Activated CD8-positive, alpha-beta T cell treated with anti-CD3 and anti-CD28 coated beads, Interleukin-2, amount 10 ng/mL, durations not matched to agents 7 days and 5 days (primary cell): ENCODE results near the gene KIF5C. TPM values are rescaled to one million over a fixed set of nuclear protein-coding genes. Genes with fewer than 3 reads are reported as not detected.
"Not testable (repeated sequence)": the region's sequence is repeated elsewhere in the genome, so short reads cannot be mapped to it uniquely, and the experiment has no call there.

Experiments used
- ATAC-seq: fragments of 150-1000 bp; cut with Tn5 transposase; one replicate; pipeline ENCODE4 v1.10.0; 2021; ENCODE audit warnings: moderate library complexity
- CTCF ChIA-PET: fragments of 350-600 bp; sonication (Branson Sonifier 250); formaldehyde crosslinking; loops from one replicate; lab custom pipeline; 2021; ENCODE audit warnings: antibody characterized with exemption; lab: Charles Lee
- POLR2A ChIA-PET: fragments of 350-600 bp; sonication (Branson Sonifier 250); formaldehyde crosslinking; loops from one replicate; lab custom pipeline; 2021; ENCODE audit warnings: antibody characterized with exemption; lab: Charles Lee
- DNase-seq: peaks from one replicate; pipeline ENCODE4 v3.0.0-alpha.2; 2020
- H3K27ac Mint-ChIP-seq: one replicate; pipeline ENCODE4 v1.8.0; 2021; ENCODE audit warnings: mild to moderate bottlenecking, mixed read lengths
- H3K27me3 Mint-ChIP-seq: one replicate; pipeline ENCODE4 v1.8.0; 2021; ENCODE audit warnings: low read depth, mixed read lengths
- H3K36me3 Mint-ChIP-seq: one replicate; pipeline ENCODE4 v1.8.0; 2021; ENCODE audit warnings: low read depth, mixed read lengths
- H3K4me1 Mint-ChIP-seq: one replicate; pipeline ENCODE4 v1.8.0; 2021; ENCODE audit warnings: low read depth, mixed read lengths
- H3K4me3 Mint-ChIP-seq: one replicate; pipeline ENCODE4 v1.8.0; 2021; ENCODE audit warnings: mild to moderate bottlenecking, mixed read lengths
- H3K9me3 Mint-ChIP-seq: one replicate; pipeline ENCODE4 v1.8.0; 2022; ENCODE audit warnings: mixed read lengths; ENCODE audit not compliant: insufficient read depth
- total RNA-seq, 2 experiments: library from RNA; stranded (reverse); gene quantifications; one replicate each; pipeline ENCODE4 v1.2.3, GENCODE V29; 2021

KIF5C gene
- total RNA-seq, 2 experiments from 2014 or later: 4.4 to 6.5 TPM

- Mint-ChIP-seq H3K9me3 (peaks cover 3% of the 10 kb centered on the region), H3K4me1 (peaks cover 23% of the 10 kb centered on the region), H3K4me3 (no peak overlapping the region), H3K27me3 (no peaks in the 10 kb centered on the region), H3K27ac (no peak overlapping the region), H3K36me3 (no peaks in the 10 kb centered on the region)
- ChIA-PET CTCF (interaction anchor here (3.3 kb wide), 1 partner anchor 49 kb away, joined by 8 read pairs; no protein-coding TSS in a partner anchor), POLR2A (no interaction called here)
- ATAC-seq (no peak), DNase-seq (no peak)
Measured at GRCh38 chr2:148968301-148968700, 93.3 kb downstream of the KIF5C start.

- Mint-ChIP-seq H3K4me3 (no peak overlapping the region), H3K36me3 (peaks cover 4% of the 10 kb centered on the region), H3K9me3 (peaks cover 3% of the 10 kb centered on the region), H3K27me3 (no peaks in the 10 kb centered on the region), H3K4me1 (peaks cover 23% of the 10 kb centered on the region), H3K27ac (no peak overlapping the region)
- ATAC-seq: no peak
- ChIA-PET CTCF (interaction anchor here (3.3 kb wide), 1 partner anchor 49 kb away, joined by 8 read pairs; no protein-coding TSS in a partner anchor), POLR2A (no interaction called here)
- no peak for DNase-seq
Measured at GRCh38 chr2:148968776-148969319, 93.8 kb downstream of the KIF5C start.

- H3K4me1 Mint-ChIP-seq: peaks cover 23% of the 10 kb centered on the region
- H3K4me3 Mint-ChIP-seq: no peak overlapping the region
- POLR2A ChIA-PET: no interaction called here
- no peak overlapping the region for H3K27ac Mint-ChIP-seq
- peaks cover 4% of the 10 kb centered on the region for H3K36me3 Mint-ChIP-seq
- ATAC-seq: no peak
- peaks cover 3% of the 10 kb centered on the region for H3K9me3 Mint-ChIP-seq
- no peaks in the 10 kb centered on the region for H3K27me3 Mint-ChIP-seq
- CTCF ChIA-PET: interaction anchor here (1.7 to 3.3 kb wide), 2 partner anchors 42 to 48 kb away, joined by 5 to 8 read pairs; no protein-coding TSS in a partner anchor
- no peak for DNase-seq
Measured at GRCh38 chr2:148969659-148970061, 94.6 kb downstream of the KIF5C start.

GRCh38 chr2:148970385-148970784 is 95.4 kb downstream of the KIF5C start:
- H3K27ac Mint-ChIP-seq: no peak overlapping the region
- CTCF ChIA-PET: interaction anchor here (1.4 to 3.3 kb wide), 3 partner anchors 20 to 47 kb away, joined by 5 to 8 read pairs (median 5); no protein-coding TSS in a partner anchor

DNA sequence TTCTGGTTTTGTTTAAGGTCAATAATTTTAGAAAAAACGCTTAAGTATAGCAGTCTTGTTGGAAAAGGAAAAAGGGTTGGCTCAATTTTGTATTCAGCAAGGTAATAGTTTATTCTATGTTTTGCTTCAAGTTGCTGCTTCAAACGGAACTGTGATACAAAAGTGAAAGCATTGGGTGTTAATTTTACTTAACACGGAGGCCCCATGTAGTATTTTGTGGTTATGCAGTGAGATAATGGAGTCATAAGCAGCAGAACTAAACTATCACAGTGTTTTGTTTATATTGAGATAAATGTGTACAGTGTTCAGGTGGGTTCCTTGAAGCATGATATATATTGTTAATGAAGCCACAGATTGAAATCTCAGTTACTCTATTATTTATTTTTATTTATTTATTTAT is 96.5 kb downstream of the KIF5C start:
- Mint-ChIP-seq H3K27me3 (no peaks in the 10 kb centered on the region), H3K9me3 (peaks cover 3% of the 10 kb centered on the region), H3K36me3 (peaks cover 4% of the 10 kb centered on the region), H3K4me3 (no peak overlapping the region), H3K4me1 (peaks cover 22% of the 10 kb centered on the region), H3K27ac (no peak overlapping the region)
- ChIA-PET CTCF (interaction anchor here (3.3 kb wide), 1 partner anchor 46 kb away, joined by 8 read pairs; no protein-coding TSS in a partner anchor), POLR2A (no interaction called here)
- ATAC-seq: no peak
- DNase-seq: no peak

More at GRCh38 chr2:148970385-148970784, 95.4 kb downstream of the KIF5C start:
- POLR2A ChIA-PET: no interaction called here
- Mint-ChIP-seq H3K4me1 (peaks cover 23% of the 10 kb centered on the region), H3K36me3 (peaks cover 4% of the 10 kb centered on the region), H3K4me3 (no peak overlapping the region), H3K27me3 (no peaks in the 10 kb centered on the region), H3K9me3 (peaks cover 3% of the 10 kb centered on the region)
- DNase-seq (no peak), ATAC-seq (no peak)

DNA sequence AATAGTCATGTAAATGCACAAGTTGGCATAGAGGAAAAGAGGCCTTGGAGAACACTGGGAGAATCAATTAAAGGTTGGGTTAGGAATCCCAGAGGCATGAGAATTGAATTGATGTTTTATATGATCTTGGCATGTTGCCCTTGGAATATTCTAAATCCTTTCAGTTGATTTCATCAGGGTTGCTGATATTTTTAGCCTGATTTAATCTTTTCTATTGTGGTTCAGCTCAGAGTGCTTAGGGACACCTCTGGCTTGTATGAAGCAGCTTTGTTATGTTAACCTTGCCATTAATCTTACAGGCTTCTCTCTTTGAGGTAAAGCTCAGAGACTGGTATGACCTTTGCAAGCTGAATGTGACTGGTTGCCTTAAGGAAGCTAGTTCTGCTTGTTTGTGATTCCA is 99.1 kb downstream of the KIF5C start:
- H3K27me3 Mint-ChIP-seq: no peaks in the 10 kb centered on the region
- no peak overlapping the region for H3K4me3 Mint-ChIP-seq

GRCh38 chr2:148978026-148978685 is 103.1 kb downstream of the KIF5C start:
- H3K27me3 Mint-ChIP-seq: no peaks in the 10 kb centered on the region
- H3K4me3 Mint-ChIP-seq: no peak overlapping the region
- DNase-seq (no peak), ATAC-seq (no peak)
- POLR2A ChIA-PET: no interaction called here
- H3K27ac Mint-ChIP-seq: no peak overlapping the region
- H3K9me3 Mint-ChIP-seq: no peaks in the 10 kb centered on the region
- CTCF ChIA-PET: no interaction called here
- H3K36me3 Mint-ChIP-seq: peaks cover 4% of the 10 kb centered on the region
- peaks cover 5% of the 10 kb centered on the region for H3K4me1 Mint-ChIP-seq

More for the DNA sequence above, 99.1 kb downstream of the KIF5C start:
- ChIA-PET CTCF (interaction anchor here (3.1 kb wide), 1 partner anchor 10 kb away, joined by 17 read pairs; no protein-coding TSS in a partner anchor), POLR2A (no interaction called here)
- ATAC-seq (no peak), DNase-seq (no peak)
- H3K36me3 Mint-ChIP-seq: peaks cover 4% of the 10 kb centered on the region
- peaks cover 15% of the 10 kb centered on the region for H3K4me1 Mint-ChIP-seq
- no peak overlapping the region for H3K27ac Mint-ChIP-seq
- H3K9me3 Mint-ChIP-seq: peaks cover 3% of the 10 kb centered on the region

GRCh38 chr2:148978706-148979105 is 103.7 kb downstream of the KIF5C start:
- Mint-ChIP-seq H3K4me3 (no peak overlapping the region), H3K27me3 (no peaks in the 10 kb centered on the region), H3K27ac (no peak overlapping the region), H3K9me3 (no peaks in the 10 kb centered on the region), H3K36me3 (peaks cover 2% of the 10 kb centered on the region), H3K4me1 (peaks cover 5% of the 10 kb centered on the region)
- POLR2A ChIA-PET: no interaction called here
- DNase-seq (no peak), ATAC-seq (no peak)
- CTCF ChIA-PET: interaction anchor here (0.8 kb wide), 1 partner anchor 989 kb away, joined by 3 read pairs; no protein-coding TSS in a partner anchor

DNA sequence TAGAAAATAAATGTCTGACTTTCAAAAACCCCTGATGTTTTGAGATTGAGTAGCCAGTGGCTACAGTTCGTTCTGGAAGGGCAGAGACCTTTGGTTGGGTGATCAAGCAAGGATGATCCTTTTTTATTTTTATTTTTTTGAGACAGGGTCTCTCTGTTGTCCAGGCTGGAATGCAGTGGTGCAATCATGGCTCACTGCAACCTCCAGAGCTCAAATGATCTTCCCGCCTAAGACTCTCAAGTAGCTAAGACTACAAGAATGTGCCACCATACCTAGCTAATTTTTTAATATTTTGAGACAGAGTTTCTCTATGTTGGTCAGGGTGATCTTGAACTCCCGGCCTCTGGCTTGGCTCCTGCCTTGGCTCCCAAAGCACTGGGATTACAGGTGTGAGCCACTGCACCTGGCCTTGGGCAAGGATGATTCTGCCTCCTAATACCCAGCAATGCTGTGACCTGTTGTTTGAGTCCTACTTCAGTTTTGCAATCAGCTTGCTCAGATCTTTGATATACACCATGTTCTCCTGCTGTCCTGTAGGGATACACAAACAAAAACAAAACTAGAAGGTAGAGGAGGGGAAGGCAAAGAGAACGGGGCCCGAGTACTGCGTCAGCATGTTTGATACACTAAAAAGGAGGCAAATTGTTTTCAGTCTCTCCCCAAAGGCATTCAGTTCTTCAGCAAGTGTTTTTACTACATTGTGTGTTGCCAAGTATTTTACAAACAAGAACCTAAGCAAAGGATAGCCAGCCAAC is 104.3 kb downstream of the KIF5C start:
- ChIA-PET POLR2A (no interaction called here), CTCF (interaction anchor here (0.8 kb wide), 1 partner anchor 989 kb away, joined by 3 read pairs; no protein-coding TSS in a partner anchor)
- no peak overlapping the region for H3K27ac Mint-ChIP-seq
- DNase-seq (no peak), ATAC-seq (no peak)
- peaks cover 5% of the 10 kb centered on the region for H3K4me1 Mint-ChIP-seq
- no peaks in the 10 kb centered on the region for H3K9me3 Mint-ChIP-seq
- H3K36me3 Mint-ChIP-seq: peaks cover 3% of the 10 kb centered on the region
- H3K27me3 Mint-ChIP-seq: no peaks in the 10 kb centered on the region
- H3K4me3 Mint-ChIP-seq: no peak overlapping the region

DNA sequence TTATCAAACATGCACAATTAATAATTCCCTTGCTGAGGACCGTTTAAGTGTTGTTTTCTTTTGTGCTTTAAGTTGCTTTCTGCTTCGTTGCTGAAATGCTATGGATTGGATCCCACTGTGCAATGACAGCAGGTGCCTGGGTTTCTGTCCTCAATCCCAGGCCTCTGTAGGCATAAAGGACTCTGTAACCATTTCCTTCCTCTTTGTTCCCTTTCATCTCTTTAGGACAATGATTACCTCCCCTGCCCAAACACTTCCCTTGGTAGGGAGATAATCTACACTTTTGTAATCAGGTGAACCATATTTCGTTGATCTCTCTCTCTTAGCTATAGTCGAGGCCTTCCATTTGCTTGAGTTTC is 104.9 kb downstream of the KIF5C start:
- Mint-ChIP-seq H3K9me3 (no peaks in the 10 kb centered on the region), H3K27me3 (no peaks in the 10 kb centered on the region), H3K4me3 (no peak overlapping the region), H3K27ac (no peak overlapping the region), H3K4me1 (peaks cover 5% of the 10 kb centered on the region), H3K36me3 (peaks cover 3% of the 10 kb centered on the region)
- ATAC-seq (no peak), DNase-seq (no peak)
- CTCF ChIA-PET: no interaction called here
- POLR2A ChIA-PET: no interaction called here

GRCh38 chr2:148980496-148980895 is 105.5 kb downstream of the KIF5C start:
- H3K9me3 Mint-ChIP-seq, POLR2A ChIA-PET, ATAC-seq, H3K4me3 Mint-ChIP-seq, H3K4me1 Mint-ChIP-seq, DNase-seq, H3K36me3 Mint-ChIP-seq, H3K27me3 Mint-ChIP-seq, H3K27ac Mint-ChIP-seq: not testable (repeated sequence)
- CTCF ChIA-PET: interaction anchor here (1.1 kb wide), 2 partner anchors 10 to 11 kb away, joined by 3 to 5 read pairs; no protein-coding TSS in a partner anchor
